Measurements from ENCODE around the gene TMTC2.

The TMTC2 gene

DNA sequence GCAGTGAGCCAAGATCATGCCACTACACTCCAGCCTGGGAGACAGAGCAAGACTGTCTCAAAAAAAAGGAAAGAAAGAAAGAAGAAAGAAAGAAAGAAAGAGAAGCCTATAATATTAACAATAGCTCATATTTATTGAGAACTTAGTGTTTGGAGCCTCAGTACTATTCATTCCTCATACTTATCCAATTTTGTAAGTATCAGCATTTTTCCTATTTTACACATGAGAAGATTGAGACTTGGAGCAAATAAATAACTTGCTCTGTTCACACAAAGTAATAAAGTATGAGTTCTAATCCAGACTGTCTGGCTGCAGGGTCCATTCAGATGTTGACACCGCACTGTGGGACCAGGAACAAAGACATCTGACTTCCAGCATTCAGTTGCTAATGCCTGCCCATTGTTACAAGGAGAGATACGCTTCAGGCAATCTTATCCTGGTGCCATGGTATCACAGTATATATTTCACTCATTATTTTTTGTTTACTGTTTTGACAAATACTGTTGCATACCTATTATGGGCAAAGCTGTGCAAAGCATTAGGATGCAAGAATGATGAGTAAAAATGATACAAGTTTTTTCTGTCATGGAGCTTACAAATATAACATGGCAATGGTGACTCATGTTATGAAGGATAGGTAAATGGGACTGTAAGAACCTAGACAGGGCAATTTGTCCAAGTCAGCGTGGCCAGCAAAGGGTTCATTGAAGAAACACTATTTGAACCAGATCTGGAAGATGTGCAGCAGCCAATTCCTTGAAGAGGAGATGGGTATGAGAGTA is 21.4 kb upstream of the TMTC2 start:
- ChIA-PET CTCF (no interaction called here), POLR2A (no interaction called here)
- no peak overlapping the region for H3K4me3 ChIP-seq (ENCODE audit: control insufficient read depth in 1 of 7, extremely low read depth in 1 of 7, insufficient read depth in 4 of 7, low read depth in 2 of 7, low read length in 6 of 7)
- no peaks in the 10 kb centered on the region for H3K36me3 ChIP-seq (ENCODE audit: control insufficient read depth in 4 of 4, insufficient read depth in 4 of 4, low read length in 3 of 4)
- H3K9me3 ChIP-seq (ENCODE audit: control extremely low read depth in 1 of 5, control insufficient read depth in 4 of 5, insufficient read depth in 2 of 5, low read depth in 1 of 5, low read length in 4 of 5) = no peaks in the 10 kb centered on the region
- no peak for DNase-seq
- no peak overlapping the region for H3K27ac ChIP-seq (ENCODE audit: insufficient read depth in 1 of 2, low read depth in 1 of 2, low read length in 2 of 2, poor library complexity in 1 of 2, severe bottlenecking in 2 of 2)
- H3K27me3 ChIP-seq (replicated peaks in 2 of 5; ENCODE audit: control insufficient read depth in 4 of 5, insufficient read depth in 5 of 5, low read length in 4 of 5) = no peaks in the 10 kb centered on the region
- no peaks in the 10 kb centered on the region for H3K4me1 ChIP-seq (ENCODE audit: control extremely low read depth in 1 of 4, control insufficient read depth in 4 of 4, insufficient read depth in 4 of 4, low read length in 3 of 4)
- WGBS (ENCODE audit: insufficient coverage) = 95% methylated on average over 2 of the region's 3 CpGs

DNA sequence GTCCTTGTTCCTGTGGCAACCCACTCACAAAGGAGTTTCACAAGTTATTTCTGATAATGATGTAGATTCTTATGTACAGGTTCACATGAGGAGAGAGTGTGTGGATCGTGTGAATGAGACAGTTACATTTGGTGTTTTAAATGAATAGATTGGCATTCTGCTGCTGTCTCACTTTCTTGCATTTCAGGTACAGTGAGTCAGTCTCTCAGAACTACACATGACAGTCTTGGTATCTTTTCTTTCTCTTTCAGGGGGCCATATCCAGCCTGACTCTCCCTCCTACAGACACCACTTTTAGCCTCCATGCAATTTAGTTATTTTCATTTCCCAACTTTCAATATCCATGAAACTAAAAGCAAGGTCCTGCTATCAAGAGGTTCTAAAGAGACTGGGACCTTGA is 19.9 kb upstream of the TMTC2 start:
- Histone ChIP-seq H3K27ac (ENCODE audit: insufficient read depth in 1 of 2, low read depth in 1 of 2, low read length in 2 of 2, poor library complexity in 1 of 2, severe bottlenecking in 2 of 2) (no peak overlapping the region), H3K9me3 (ENCODE audit: control extremely low read depth in 1 of 5, control insufficient read depth in 4 of 5, insufficient read depth in 2 of 5, low read depth in 1 of 5, low read length in 4 of 5) (no peaks in the 10 kb centered on the region), H3K36me3 (ENCODE audit: control insufficient read depth in 4 of 4, insufficient read depth in 4 of 4, low read length in 3 of 4) (no peaks in the 10 kb centered on the region), H3K27me3 (replicated peaks in 2 of 5; ENCODE audit: control insufficient read depth in 4 of 5, insufficient read depth in 5 of 5, low read length in 4 of 5) (no peaks in the 10 kb centered on the region), H3K4me3 (ENCODE audit: control insufficient read depth in 1 of 7, extremely low read depth in 1 of 7, insufficient read depth in 4 of 7, low read depth in 2 of 7, low read length in 6 of 7) (no peak overlapping the region), H3K4me1 (ENCODE audit: control extremely low read depth in 1 of 4, control insufficient read depth in 4 of 4, insufficient read depth in 4 of 4, low read length in 3 of 4) (no peaks in the 10 kb centered on the region)
- no CpG with 5 or more reads among the region's 1 CpG for WGBS (ENCODE audit: insufficient coverage)
- no peak for DNase-seq
- CTCF ChIA-PET = no interaction called here
- POLR2A ChIA-PET = no interaction called here

GRCh38 chr12:82671673-82672195 is 15.0 kb upstream of the TMTC2 start:
- WGBS (ENCODE audit: insufficient coverage) = 100% methylated on average over 2 of the region's 4 CpGs
- POLR2A ChIA-PET = no interaction called here

DNA sequence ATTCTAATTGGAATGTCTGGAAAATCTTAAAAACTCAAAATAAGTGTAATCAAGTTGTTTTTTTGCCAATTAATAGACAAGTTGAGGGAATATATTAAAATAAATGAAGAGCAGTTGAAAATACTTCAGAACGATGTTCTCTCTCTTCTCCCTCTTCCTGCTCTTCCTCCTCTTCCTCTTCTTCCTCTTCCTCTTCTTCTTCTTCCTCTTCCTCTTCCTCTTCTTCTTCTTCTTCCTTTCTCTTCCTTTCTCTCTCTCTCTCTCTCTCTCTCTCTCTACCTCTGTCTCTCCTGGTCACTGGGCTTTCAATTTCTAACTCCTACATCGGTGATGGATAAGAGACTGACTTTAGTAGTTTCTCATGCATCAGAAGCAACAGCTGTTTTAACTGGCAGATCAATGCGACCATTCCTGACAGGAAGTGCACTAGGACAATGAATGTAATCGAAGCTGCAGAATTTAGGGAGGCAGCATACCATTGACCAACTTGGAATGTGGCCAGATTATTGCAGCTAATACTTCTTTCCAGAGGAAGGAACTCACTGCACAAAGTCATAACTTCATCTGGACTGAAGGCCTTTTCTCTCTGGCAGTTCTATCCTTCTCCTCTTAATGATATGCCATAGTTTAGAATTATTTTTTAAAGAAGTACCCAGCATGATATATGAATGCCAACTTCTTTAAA is 13.8 kb upstream of the TMTC2 start:
- 100% methylated on average over 2 of the region's 4 CpGs for WGBS (ENCODE audit: insufficient coverage)
- Histone ChIP-seq H3K27me3 (replicated peaks in 2 of 5; ENCODE audit: control insufficient read depth in 4 of 5, insufficient read depth in 5 of 5, low read length in 4 of 5) (no peaks in the 10 kb centered on the region), H3K36me3 (ENCODE audit: control insufficient read depth in 4 of 4, insufficient read depth in 4 of 4, low read length in 3 of 4) (no peaks in the 10 kb centered on the region), H3K9me3 (ENCODE audit: control extremely low read depth in 1 of 5, control insufficient read depth in 4 of 5, insufficient read depth in 2 of 5, low read depth in 1 of 5, low read length in 4 of 5) (no peaks in the 10 kb centered on the region), H3K4me1 (ENCODE audit: control extremely low read depth in 1 of 4, control insufficient read depth in 4 of 4, insufficient read depth in 4 of 4, low read length in 3 of 4) (no peaks in the 10 kb centered on the region), H3K27ac (ENCODE audit: insufficient read depth in 1 of 2, low read depth in 1 of 2, low read length in 2 of 2, poor library complexity in 1 of 2, severe bottlenecking in 2 of 2) (no peak overlapping the region), H3K4me3 (ENCODE audit: control insufficient read depth in 1 of 7, extremely low read depth in 1 of 7, insufficient read depth in 4 of 7, low read depth in 2 of 7, low read length in 6 of 7) (no peak overlapping the region)
- ChIA-PET POLR2A (no interaction called here), CTCF (no interaction called here)
- DNase-seq = no peak

More at GRCh38 chr12:82671673-82672195, 15.0 kb upstream of the TMTC2 start:
- Histone ChIP-seq H3K27ac (ENCODE audit: insufficient read depth in 1 of 2, low read depth in 1 of 2, low read length in 2 of 2, poor library complexity in 1 of 2, severe bottlenecking in 2 of 2) (no peak overlapping the region), H3K36me3 (ENCODE audit: control insufficient read depth in 4 of 4, insufficient read depth in 4 of 4, low read length in 3 of 4) (no peaks in the 10 kb centered on the region), H3K4me1 (ENCODE audit: control extremely low read depth in 1 of 4, control insufficient read depth in 4 of 4, insufficient read depth in 4 of 4, low read length in 3 of 4) (no peaks in the 10 kb centered on the region), H3K4me3 (ENCODE audit: control insufficient read depth in 1 of 7, extremely low read depth in 1 of 7, insufficient read depth in 4 of 7, low read depth in 2 of 7, low read length in 6 of 7) (no peak overlapping the region), H3K27me3 (replicated peaks in 2 of 5; ENCODE audit: control insufficient read depth in 4 of 5, insufficient read depth in 5 of 5, low read length in 4 of 5) (no peaks in the 10 kb centered on the region), H3K9me3 (ENCODE audit: control extremely low read depth in 1 of 5, control insufficient read depth in 4 of 5, insufficient read depth in 2 of 5, low read depth in 1 of 5, low read length in 4 of 5) (no peaks in the 10 kb centered on the region)
- CTCF ChIA-PET = no interaction called here
- DNase-seq = no peak

GRCh38 chr12:82673698-82674097 is 13.0 kb upstream of the TMTC2 start:
- CTCF ChIA-PET = interaction anchor here (1.4 to 3.8 kb wide), 2 partner anchors 12 to 19 kb away, joined by 3 to 10 read pairs; no protein-coding TSS in a partner anchor
- no CpG with 5 or more reads among the region's 1 CpG for WGBS (ENCODE audit: insufficient coverage)
- POLR2A ChIA-PET = no interaction called here
- Histone ChIP-seq H3K27ac (ENCODE audit: insufficient read depth in 1 of 2, low read depth in 1 of 2, low read length in 2 of 2, poor library complexity in 1 of 2, severe bottlenecking in 2 of 2) (no peak overlapping the region), H3K36me3 (ENCODE audit: control insufficient read depth in 4 of 4, insufficient read depth in 4 of 4, low read length in 3 of 4) (no peaks in the 10 kb centered on the region), H3K4me1 (ENCODE audit: control extremely low read depth in 1 of 4, control insufficient read depth in 4 of 4, insufficient read depth in 4 of 4, low read length in 3 of 4) (no peaks in the 10 kb centered on the region), H3K4me3 (ENCODE audit: control insufficient read depth in 1 of 7, extremely low read depth in 1 of 7, insufficient read depth in 4 of 7, low read depth in 2 of 7, low read length in 6 of 7) (no peak overlapping the region), H3K9me3 (ENCODE audit: control extremely low read depth in 1 of 5, control insufficient read depth in 4 of 5, insufficient read depth in 2 of 5, low read depth in 1 of 5, low read length in 4 of 5) (no peaks in the 10 kb centered on the region), H3K27me3 (replicated peaks in 2 of 5; ENCODE audit: control insufficient read depth in 4 of 5, insufficient read depth in 5 of 5, low read length in 4 of 5) (no peaks in the 10 kb centered on the region)
- no peak for DNase-seq

DNA sequence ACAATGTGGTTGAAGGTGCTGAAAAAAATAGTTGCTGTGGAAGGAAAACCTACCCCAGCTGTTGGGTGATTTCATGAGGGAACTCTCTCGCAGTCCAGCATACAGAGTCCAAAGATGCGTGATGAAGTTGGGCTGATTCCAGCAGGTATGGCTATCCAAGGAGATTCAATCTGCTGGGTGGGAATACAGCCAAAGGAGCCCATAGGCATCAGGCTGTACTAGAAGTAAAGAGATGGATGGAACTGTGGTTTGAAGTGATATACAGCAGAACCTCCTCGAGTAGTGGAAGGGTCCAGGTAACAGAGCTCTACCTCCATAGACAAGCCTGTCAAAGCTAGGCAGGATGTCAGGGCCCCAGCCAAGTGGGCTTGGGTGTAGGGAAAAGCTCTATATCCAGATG is 11.5 kb upstream of the TMTC2 start:
- Histone ChIP-seq H3K9me3 (ENCODE audit: control extremely low read depth in 1 of 5, control insufficient read depth in 4 of 5, insufficient read depth in 2 of 5, low read depth in 1 of 5, low read length in 4 of 5) (no peaks in the 10 kb centered on the region), H3K36me3 (ENCODE audit: control insufficient read depth in 4 of 4, insufficient read depth in 4 of 4, low read length in 3 of 4) (no peaks in the 10 kb centered on the region), H3K4me3 (ENCODE audit: control insufficient read depth in 1 of 7, extremely low read depth in 1 of 7, insufficient read depth in 4 of 7, low read depth in 2 of 7, low read length in 6 of 7) (no peak overlapping the region), H3K4me1 (ENCODE audit: control extremely low read depth in 1 of 4, control insufficient read depth in 4 of 4, insufficient read depth in 4 of 4, low read length in 3 of 4) (no peaks in the 10 kb centered on the region), H3K27me3 (replicated peaks in 2 of 5; ENCODE audit: control insufficient read depth in 4 of 5, insufficient read depth in 5 of 5, low read length in 4 of 5) (no peaks in the 10 kb centered on the region), H3K27ac (ENCODE audit: insufficient read depth in 1 of 2, low read depth in 1 of 2, low read length in 2 of 2, poor library complexity in 1 of 2, severe bottlenecking in 2 of 2) (no peak overlapping the region)
- DNase-seq = no peak
- CTCF ChIA-PET = interaction anchor here (3.8 kb wide), 1 partner anchor 10 kb away, joined by 10 read pairs; no protein-coding TSS in a partner anchor
- WGBS (ENCODE audit: insufficient coverage) = 100% methylated on average over 3 of the region's 3 CpGs
- POLR2A ChIA-PET = no interaction called here

DNA sequence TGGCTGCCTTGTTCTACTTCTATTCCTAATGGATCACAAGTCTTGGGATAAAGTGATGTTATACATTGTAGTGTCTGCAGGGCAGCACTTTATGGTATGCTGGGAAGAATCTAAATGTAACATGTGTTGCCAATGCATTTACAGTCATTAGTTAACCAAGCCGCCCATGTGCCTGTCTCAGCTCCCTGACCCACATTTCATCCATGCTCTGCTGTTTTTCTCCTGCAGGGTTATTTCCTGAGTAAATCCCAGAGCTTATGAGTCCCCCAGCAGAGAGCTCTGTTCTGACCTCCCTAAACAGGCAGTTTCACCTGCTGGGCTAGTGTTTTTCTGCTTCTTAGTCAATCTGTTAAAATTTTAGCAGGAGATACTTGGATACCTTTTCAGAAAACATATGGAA is 4.4 kb upstream of the TMTC2 start:
- Histone ChIP-seq H3K27ac (ENCODE audit: insufficient read depth in 1 of 2, low read depth in 1 of 2, low read length in 2 of 2, poor library complexity in 1 of 2, severe bottlenecking in 2 of 2) (no peak overlapping the region), H3K4me3 (ENCODE audit: control insufficient read depth in 1 of 7, extremely low read depth in 1 of 7, insufficient read depth in 4 of 7, low read depth in 2 of 7, low read length in 6 of 7) (no peak overlapping the region), H3K9me3 (ENCODE audit: control extremely low read depth in 1 of 5, control insufficient read depth in 4 of 5, insufficient read depth in 2 of 5, low read depth in 1 of 5, low read length in 4 of 5) (no peaks in the 10 kb centered on the region), H3K4me1 (ENCODE audit: control extremely low read depth in 1 of 4, control insufficient read depth in 4 of 4, insufficient read depth in 4 of 4, low read length in 3 of 4) (peaks cover 3 to 17% (median 10%) of the 10 kb centered on the region in 4 experiments), H3K36me3 (ENCODE audit: control insufficient read depth in 4 of 4, insufficient read depth in 4 of 4, low read length in 3 of 4) (no peaks in the 10 kb centered on the region), H3K27me3 (replicated peaks in 2 of 5; ENCODE audit: control insufficient read depth in 4 of 5, insufficient read depth in 5 of 5, low read length in 4 of 5) (no peaks in the 10 kb centered on the region)
- WGBS (ENCODE audit: insufficient coverage) = 100% methylated on average over 1 of the region's 1 CpG
- no peak for DNase-seq
- POLR2A ChIA-PET = no interaction called here
- CTCF ChIA-PET = no interaction called here

Data from common myeloid progenitor, CD34-positive (primary cell).